Body of pancreas (tissue), 4 donors: ENCODE measurements around the gene ANKRD24. TPM values are rescaled to one million over a fixed set of nuclear protein-coding genes. Genes with fewer than 3 reads are reported as not detected.
"Not testable (repeated sequence)": the region's sequence is repeated elsewhere in the genome, so short reads cannot be mapped to it uniquely, and the experiment has no call there.

ENCODE experiments used
- ATAC-seq: fragments of 150-250 bp; one replicate; pipeline ENCODE4 v1.9.1; 2016
- DNase-seq, 4 donors: peaks; one replicate each; pipeline ENCODE4 v3.0.0-alpha.2; 2019
- H3K27ac ChIP-seq, 4 donors: fragments of 200-600 bp; sonication (generic); 1 replicate in 3 of 4; 2 replicates in 1 of 4; pipeline versions ENCODE4 v1.5.1 to v1.6.1; 2016 to 2019; ENCODE audit warnings: mild to moderate bottlenecking in 1 of 4, mixed read lengths in 1 of 4, moderate library complexity in 1 of 4
- H3K27me3 ChIP-seq, 2 donors: fragments of 200-600 bp; sonication (generic); one replicate each; pipeline ENCODE4 v1.6.0; 2016; ENCODE audit warnings: mild to moderate bottlenecking in 1 of 2
- H3K36me3 ChIP-seq, 2 donors: fragments of 200-600 bp; sonication (generic); replicated peaks in 1 of 2; 2 replicates each; pipeline ENCODE4 v1.5.1; 2016; ENCODE audit warnings: low read depth in 2 of 2; ENCODE audit not compliant: insufficient read depth in 1 of 2
- H3K4me1 ChIP-seq: fragments of 200-600 bp; sonication (generic); one replicate; pipeline ENCODE4 v1.6.0; 2016
- H3K4me3 ChIP-seq, 2 donors: fragments of 200-600 bp; sonication (generic); 1 replicate in 1 of 2; 2 replicates in 1 of 2; pipeline ENCODE4 v1.5.1; 2016 to 2019
- H3K9me3 ChIP-seq, 3 donors: fragments of 200-600 bp; sonication (generic); 1 replicate in 2 of 3; 2 replicates in 1 of 3; pipeline ENCODE4 v1.5.1; 2016
- CTCF ChIP-seq, 7 experiments: fragments of 450-650 bp in 4 of 7; fragments of 200-600 bp in 3 of 7; sonication (generic) in 3 of 7; IDR thresholded peaks; one replicate each; pipeline ENCODE4 v1.5.1; 2016 to 2019; ENCODE audit warnings: antibody characterized with exemption in 7 of 7
- POLR2A ChIP-seq, 3 donors: fragments of 450-650 bp; IDR thresholded peaks; one replicate each; pipeline ENCODE4 v1.6.1; 2016; ENCODE audit warnings: antibody characterized with exemption in 3 of 3, mild to moderate bottlenecking in 2 of 3
- WGBS, 2 donors: methylation state at CpG; one replicate each; pipeline ENCODE4 v1.1.5; 2017; 5-methylcytosine and 5-hydroxymethylcytosine counted together
- intact Hi-C: fragments of 100-400 bp; cut with DNase I; formaldehyde crosslinking; loops from one replicate; pipeline ENCODE4 v1.15.1; 2023
- total RNA-seq, 2 donors: library from RNA; depleted of rRNA; stranded (reverse); fragments of >200 nt; gene quantifications; one replicate each; pipeline ENCODE4 v1.1.0, GENCODE V29; 2016

ANKRD24 gene
- total RNA-seq, 2 donors from 2014 or later, result 2.1 to 3.6 TPM

GRCh38 chr19:4233282-4233853 is 50.9 kb downstream of the ANKRD24 start:
- no peaks in the 10 kb centered on the region for H3K36me3 ChIP-seq
- no peak overlapping the region for H3K27ac ChIP-seq
- no peak overlapping the region for H3K4me3 ChIP-seq
- no peaks in the 10 kb centered on the region for H3K9me3 ChIP-seq
- DNase-seq, result peak; percentile 22 to 45 (median 32)
- ATAC-seq, result peak; percentile 53
- peak in 5 of 7 experiments; percentile 19 to 56 (median 30) for TF ChIP-seq CTCF (IDR thresholded peaks at IDR 0.05)
- no peak for TF ChIP-seq POLR2A (IDR thresholded peaks at IDR 0.05)
- 28 to 33% methylated on average over 7 to 11 of the region's 11 CpGs for WGBS, 2 donors
- no peaks in the 10 kb centered on the region for H3K4me1 ChIP-seq
- H3K27me3 ChIP-seq, result peaks cover 0 to 6% of the 10 kb centered on the region in 2 donors
- intact Hi-C loops, result no loop called here

- intact Hi-C loops, result no loop called here
- H3K4me1 ChIP-seq, result no peaks in the 10 kb centered on the region
- TF ChIP-seq CTCF (IDR thresholded peaks at IDR 0.05), result no peak
- no peak for TF ChIP-seq POLR2A (IDR thresholded peaks at IDR 0.05)
- no peak overlapping the region for H3K4me3 ChIP-seq
- H3K9me3 ChIP-seq, result no peaks in the 10 kb centered on the region
- no peaks in the 10 kb centered on the region for H3K36me3 ChIP-seq
- no peak overlapping the region for H3K27ac ChIP-seq
- DNase-seq (no peak), ATAC-seq (no peak)
- H3K27me3 ChIP-seq, result no peaks in the 10 kb centered on the region
- 51 to 59% methylated on average over 11 to 21 of the region's 21 CpGs for WGBS, 2 donors
Observed at GRCh38 chr19:4234142-4234861, 51.8 kb downstream of the ANKRD24 start.

GRCh38 chr19:4234862-4235201 is 52.3 kb downstream of the ANKRD24 start:
- no peak for DNase-seq
- WGBS, 2 donors, result 56 to 76% methylated on average over 8 to 13 of the region's 13 CpGs

GRCh38 chr19:4237510-4237909 is 55.0 kb downstream of the ANKRD24 start:
- DNase-seq, intact Hi-C loops, H3K9me3 ChIP-seq, ATAC-seq, H3K27me3 ChIP-seq, H3K4me1 ChIP-seq, H3K36me3 ChIP-seq, H3K4me3 ChIP-seq, H3K27ac ChIP-seq: not testable (repeated sequence)
- WGBS, 2 donors, result 83 to 91% methylated on average over 16 of the region's 16 CpGs

More at GRCh38 chr19:4234862-4235201, 52.3 kb downstream of the ANKRD24 start:
- H3K4me3 ChIP-seq, result no peak overlapping the region
- no peak for ATAC-seq
- no peaks in the 10 kb centered on the region for H3K36me3 ChIP-seq
- H3K4me1 ChIP-seq, result no peaks in the 10 kb centered on the region
- intact Hi-C loops, result no loop called here
- H3K9me3 ChIP-seq, result no peaks in the 10 kb centered on the region
- H3K27ac ChIP-seq, result no peak overlapping the region
- no peaks in the 10 kb centered on the region for H3K27me3 ChIP-seq
- no peak for TF ChIP-seq POLR2A (IDR thresholded peaks at IDR 0.05)
- TF ChIP-seq CTCF (IDR thresholded peaks at IDR 0.05), result no peak

GRCh38 chr19:4238831-4239230 is 56.3 kb downstream of the ANKRD24 start:
- Histone ChIP-seq H3K9me3 (no peaks in the 10 kb centered on the region), H3K36me3 (no peaks in the 10 kb centered on the region), H3K4me3 (no peak overlapping the region), H3K27me3 (no peaks in the 10 kb centered on the region), H3K4me1 (no peaks in the 10 kb centered on the region), H3K27ac (no peak overlapping the region)
- DNase-seq (no peak), ATAC-seq (no peak)
- no peak for TF ChIP-seq POLR2A (IDR thresholded peaks at IDR 0.05)
- no peak for TF ChIP-seq CTCF (IDR thresholded peaks at IDR 0.05)
- intact Hi-C loops, result no loop called here
- WGBS, 2 donors, result 59 to 89% methylated on average over 4 of the region's 4 CpGs
